SK-N-SH treated with all-trans-retinoic acid at 6 μM for 48 hours (cell line): ENCODE data around the gene RELCH.

Experiments used
- ATAC-seq: fragments of 200-7000 bp; cut with Tn5 transposase; 3 replicates; pipeline ENCODE4 v1.9.1; 2020; ENCODE audit warnings: mild to moderate bottlenecking, moderate library complexity
- ARNTL ChIP-seq: fragments of 450-650 bp; formaldehyde crosslinking; IDR thresholded peaks from 2 replicates; pipeline ENCODE4 v1.5.0; 2020; ENCODE audit warnings: low read depth, mild to moderate bottlenecking, moderate library complexity, borderline replicate concordance
- BACH2 ChIP-seq: fragments of 250-450 bp; sonication (Bioruptor Pico); IDR thresholded peaks from 2 replicates; pipeline ENCODE4 v1.9.0; 2021; ENCODE audit warnings: mild to moderate bottlenecking, borderline replicate concordance
- CREB5 ChIP-seq: fragments of 250-450 bp; sonication (Bioruptor Pico); IDR thresholded peaks from 2 replicates; pipeline ENCODE4 v1.5.1; 2020; ENCODE audit warnings: low read depth, mild to moderate bottlenecking, moderate library complexity
- CSDC2 ChIP-seq: fragments of 250-450 bp; sonication (Bioruptor Pico); IDR thresholded peaks from 2 replicates; pipeline ENCODE4 v1.5.0; 2020; ENCODE audit warnings: mild to moderate bottlenecking, moderate library complexity
- CSRNP3 ChIP-seq: fragments of 250-450 bp; sonication (Bioruptor Pico); IDR thresholded peaks from 2 replicates; pipeline ENCODE4 v1.5.1; 2021; ENCODE audit warnings: mild to moderate bottlenecking, moderate library complexity
- GLIS3 ChIP-seq: fragments of 250-450 bp; sonication (Bioruptor Pico); IDR thresholded peaks from 2 replicates; pipeline ENCODE4 v1.5.0; 2020; ENCODE audit warnings: mild to moderate bottlenecking, moderate library complexity
- ISL1 ChIP-seq: fragments of 250-450 bp; sonication (Bioruptor Pico); IDR thresholded peaks from 2 replicates; pipeline ENCODE4 v2.1.2; 2022; ENCODE audit warnings: mild to moderate bottlenecking, moderate library complexity
- OSR1 ChIP-seq: fragments of 250-450 bp; sonication (Bioruptor Pico); IDR thresholded peaks from 2 replicates; pipeline ENCODE4 v1.8.0; 2022; ENCODE audit warnings: moderate library complexity, mild to moderate bottlenecking, inconsistent platforms
- POU6F1 ChIP-seq: fragments of 250-450 bp; sonication (Bioruptor Pico); IDR thresholded peaks from 2 replicates; pipeline ENCODE4 v1.8.0; 2021; ENCODE audit warnings: low read depth, mild to moderate bottlenecking, moderate library complexity, borderline replicate concordance
- PPARA ChIP-seq: fragments of 250-450 bp; sonication (Bioruptor Pico); IDR thresholded peaks from 2 replicates; pipeline ENCODE4 v1.5.0; 2020; ENCODE audit warnings: mild to moderate bottlenecking, borderline replicate concordance
- SNAI2 ChIP-seq: fragments of 250-450 bp; sonication (Bioruptor Pico); IDR thresholded peaks from 2 replicates; pipeline ENCODE4 v1.5.0; 2020; ENCODE audit warnings: mild to moderate bottlenecking, moderate library complexity
- TCF4 ChIP-seq: fragments of 250-450 bp; sonication (Bioruptor Pico); IDR thresholded peaks from 2 replicates; pipeline ENCODE4 v1.8.0; 2021; ENCODE audit warnings: mild to moderate bottlenecking, moderate library complexity, borderline replicate concordance
- TOX ChIP-seq: fragments of 250-450 bp; sonication (Bioruptor Pico); IDR thresholded peaks from 2 replicates; pipeline ENCODE4 v1.8.0; 2021; ENCODE audit warnings: mild to moderate bottlenecking, moderate library complexity, borderline replicate concordance
- TSHZ2 ChIP-seq: fragments of 250-450 bp; sonication (Bioruptor Pico); IDR thresholded peaks from 2 replicates; pipeline ENCODE4 v1.5.0; 2020; ENCODE audit warnings: mild to moderate bottlenecking, moderate library complexity
- ZC3H10 ChIP-seq: fragments of 250-450 bp; sonication (Bioruptor Pico); IDR thresholded peaks from 2 replicates; pipeline ENCODE4 v1.5.1; 2021; ENCODE audit warnings: mild to moderate bottlenecking, moderate library complexity
- ZFP3 ChIP-seq: fragments of 250-450 bp; sonication (Bioruptor Pico); IDR thresholded peaks from 2 replicates; pipeline ENCODE4 v1.5.0; 2020; ENCODE audit warnings: mild to moderate bottlenecking, moderate library complexity
- ZFP30 ChIP-seq: fragments of 450-650 bp; formaldehyde crosslinking; IDR thresholded peaks from 2 replicates; pipeline ENCODE4 v1.5.0; 2022; ENCODE audit warnings: mild to moderate bottlenecking, moderate library complexity
- ZNF565 ChIP-seq: fragments of 450-650 bp; formaldehyde crosslinking; conservative IDR thresholded peaks from 2 replicates; pipeline ENCODE4 v1.5.0; 2020; ENCODE audit warnings: low read depth, mild to moderate bottlenecking, moderate library complexity
- ZNF70 ChIP-seq: fragments of 450-650 bp; formaldehyde crosslinking; IDR thresholded peaks from 2 replicates; pipeline ENCODE4 v1.5.0; 2020; ENCODE audit warnings: mild to moderate bottlenecking, moderate library complexity
- ZNF8 ChIP-seq: fragments of 450-650 bp; formaldehyde crosslinking; IDR thresholded peaks from 2 replicates; pipeline ENCODE4 v1.5.0; 2020; ENCODE audit warnings: mild to moderate bottlenecking, moderate library complexity

RELCH gene

GRCh38 chr18:62172298-62172697 lies 14.8 kb upstream of the RELCH start:
- no peak for ATAC-seq
- no peak for TF ChIP-seq ZC3H10 (CRISPR knock-in tag)
- no peak for TF ChIP-seq PPARA (CRISPR knock-in tag)
- TF ChIP-seq SNAI2 (CRISPR knock-in tag): no peak
- no peak for TF ChIP-seq BACH2 (CRISPR knock-in tag)
- TF ChIP-seq OSR1 (CRISPR knock-in tag): no peak
- TF ChIP-seq ZNF8 (CRISPR knock-in tag): no peak
- TF ChIP-seq ARNTL (CRISPR knock-in tag): no peak
- no peak for TF ChIP-seq GLIS3 (CRISPR knock-in tag)
- no peak for TF ChIP-seq CSRNP3 (CRISPR knock-in tag)
- TF ChIP-seq TOX (CRISPR knock-in tag): no peak
- TF ChIP-seq ISL1 (CRISPR knock-in tag): no peak

GRCh38 chr18:62175521-62175920 lies 11.5 kb upstream of the RELCH start:
- no peak for ATAC-seq
- TF ChIP-seq ZC3H10 (CRISPR knock-in tag) (no peak), ZNF565 (CRISPR knock-in tag) (no peak)

- no peak for ATAC-seq
- TF ChIP-seq GLIS3 (CRISPR knock-in tag) (no peak), ZNF70 (CRISPR knock-in tag) (no peak), TCF4 (CRISPR knock-in tag) (no peak), TSHZ2 (CRISPR knock-in tag) (no peak), ZFP3 (no peak), ARNTL (CRISPR knock-in tag) (no peak), OSR1 (CRISPR knock-in tag) (no peak), TOX (CRISPR knock-in tag) (no peak), POU6F1 (CRISPR knock-in tag) (no peak), ZNF8 (CRISPR knock-in tag) (no peak), CSDC2 (CRISPR knock-in tag) (no peak), PPARA (CRISPR knock-in tag) (no peak), ZFP30 (no peak), ZNF565 (CRISPR knock-in tag) (no peak), CREB5 (CRISPR knock-in tag) (no peak), CSRNP3 (CRISPR knock-in tag) (no peak), BACH2 (CRISPR knock-in tag) (no peak)
These were observed 9.8 kb upstream of the RELCH start for GRCh38 chr18:62177271-62177670.
